ENCODE results near the gene SRR.

GRCh38 chr17:2364763-2365116 lies 61.0 kb downstream of the SRR start:
- TF ChIP-seq EP300 (IDR thresholded peaks at IDR 0.05) (no peak), CTCF (IDR thresholded peaks at IDR 0.05) (no peak)

Measured in stomach (tissue), 4 donors.